ENCODE measurements around the gene KCNJ10. TPM values are rescaled to one million over a fixed set of nuclear protein-coding genes. Genes with fewer than 3 reads are reported as not detected.
A peak's percentile ranks its signal among the peaks of the same experiment; 100 is the strongest.

Gene KCNJ10
- total and polyA plus RNA-seq, 2 of the 13 experiments (the other 11 are each of a cell fraction or from before 2014, with no cell fraction given), result 4.4 to 10.3 TPM

- peak; percentile 54; the same call in 1 of the 2 replicates for TF ChIP-seq ZNF280B (CRISPR knock-in tag; IDR thresholded peaks at IDR 0.05; ENCODE audit: borderline replicate concordance)
- no peak for TF ChIP-seq ZSCAN20 (CRISPR knock-in tag; IDR thresholded peaks at IDR 0.05; ENCODE audit: borderline replicate concordance)
- TF ChIP-seq TCF7L2 (IDR thresholded peaks at IDR 0.05; ENCODE audit: low read depth, low read length), result no peak
- TF ChIP-seq TRAFD1 (CRISPR knock-in tag; IDR thresholded peaks at IDR 0.05; ENCODE audit: borderline replicate concordance), result no peak
- TF ChIP-seq SMYD3 (CRISPR knock-in tag; IDR thresholded peaks at IDR 0.05), result no peak
- TF ChIP-seq E2F2 (CRISPR knock-in tag; IDR thresholded peaks at IDR 0.05; ENCODE audit: borderline replicate concordance), result no peak
- TF ChIP-seq ZSCAN12 (CRISPR knock-in tag; IDR thresholded peaks at IDR 0.05), result no peak
- TF ChIP-seq ZNF281 (CRISPR knock-in tag; IDR thresholded peaks at IDR 0.05; ENCODE audit: borderline replicate concordance), result peak; percentile 92
- TF ChIP-seq ZNF274 (CRISPR knock-in tag; IDR thresholded peaks at IDR 0.05), result no peak
- no peak for TF ChIP-seq DDIT3 (CRISPR knock-in tag; IDR thresholded peaks at IDR 0.05)
- TF ChIP-seq SRF (IDR thresholded peaks at IDR 0.05; ENCODE audit: low read depth, low read length), result no peak
- TF ChIP-seq ZMYM3 (CRISPR knock-in tag; IDR thresholded peaks at IDR 0.05), result no peak
- TF ChIP-seq MBD4 (IDR thresholded peaks at IDR 0.05; ENCODE audit: borderline replicate concordance, low read length), result no peak
- peak; percentile 35; the same call in 1 of the 2 replicates for TF ChIP-seq BCL6 (CRISPR knock-in tag; IDR thresholded peaks at IDR 0.05)
- TF ChIP-seq ZNF615 (CRISPR knock-in tag; IDR thresholded peaks at IDR 0.05; ENCODE audit: borderline replicate concordance), result no peak
- 0 out of 2 replicates have a peak, but pooled peaks have one; percentile 47 for TF ChIP-seq ZSCAN25 (CRISPR knock-in tag; IDR thresholded peaks at IDR 0.05)
- TF ChIP-seq SATB2 (CRISPR knock-in tag; IDR thresholded peaks at IDR 0.05), result no peak
- peak; percentile 36; the same call in 1 of the 2 replicates for TF ChIP-seq FOXA3 (CRISPR knock-in tag; IDR thresholded peaks at IDR 0.05)
- peak; percentile 97 for TF ChIP-seq RAD21 (CRISPR knock-in tag; IDR thresholded peaks at IDR 0.05)
- TF ChIP-seq ZKSCAN1 (IDR thresholded peaks at IDR 0.05; ENCODE audit: low read length), result no peak
- TF ChIP-seq SP4 (CRISPR knock-in tag; IDR thresholded peaks at IDR 0.05), result 0 out of 2 replicates have a peak, but pooled peaks have one; percentile 43
- no peak for TF ChIP-seq SNRNP70 (IDR thresholded peaks at IDR 0.05; ENCODE audit: low read depth, low read length)
- TF ChIP-seq AGO1 (IDR thresholded peaks at IDR 0.05; ENCODE audit: low read depth, low read length, poor library complexity, severe bottlenecking), result no peak
- no peak for TF ChIP-seq KDM6A (CRISPR knock-in tag; IDR thresholded peaks at IDR 0.05; ENCODE audit: low read depth)
These were observed 31.2 kb upstream of the KCNJ10 start (continued) for GRCh38 chr1:160101037-160101716.

Data from HepG2 (cell line).